Thoracic aorta (tissue), 2 donors: ENCODE measurements around the gene TPM2. TPM values are rescaled to one million over a fixed set of nuclear protein-coding genes. Genes with fewer than 3 reads are reported as not detected.

Experiments used
- ATAC-seq: fragments of 150-250 bp; one replicate; pipeline ENCODE4 v1.8.0; 2017; ENCODE audit warnings: low read depth; ENCODE audit not compliant: insufficient number of reproducible peaks, low FRiP score
- DNase-seq: peaks from one replicate; pipeline ENCODE4 v3.0.0-alpha.2; 2020; ENCODE audit warnings: low spot score
- H3K27ac ChIP-seq, 2 donors: fragments of 200-600 bp; sonication (generic); 1 replicate in 1 of 2; 2 replicates in 1 of 2; pipeline ENCODE4 v1.5.1; 2016; ENCODE audit warnings: mild to moderate bottlenecking in 2 of 2, moderate library complexity in 2 of 2
- H3K27me3 ChIP-seq: fragments of 200-600 bp; sonication (generic); replicated peaks from 2 replicates; pipeline ENCODE4 v1.6.0; 2016; ENCODE audit warnings: mild to moderate bottlenecking; ENCODE audit not compliant: insufficient read depth
- H3K36me3 ChIP-seq: fragments of 200-600 bp; sonication (generic); one replicate; pipeline ENCODE4 v1.5.1; 2016
- H3K4me1 ChIP-seq, 2 donors: fragments of 200-600 bp; sonication (generic); 1 replicate in 1 of 2; 2 replicates in 1 of 2; pipeline versions ENCODE4 v1.5.1 to v1.6.0; 2016; ENCODE audit warnings: low read depth in 2 of 2, mild to moderate bottlenecking in 1 of 2; ENCODE audit not compliant: control insufficient read depth in 1 of 2
- H3K4me3 ChIP-seq: fragments of 200-600 bp; sonication (generic); 2 replicates; pipeline ENCODE4 v1.5.1; 2016; ENCODE audit warnings: mild to moderate bottlenecking
- H3K9me3 ChIP-seq: fragments of 200-600 bp; sonication (generic); 2 replicates; pipeline ENCODE4 v1.5.1; 2016
- total RNA-seq, 2 donors: library from RNA; depleted of rRNA; stranded (reverse); fragments of >200 nt; gene quantifications; one replicate each; pipeline versions ENCODE4 v1.1.0 to v1.2.3, GENCODE V29; 2016
- TF ChIP-seq, protein P1 (sequence below): fragments of 200-600 bp; sonication (generic); IDR thresholded peaks from one replicate; pipeline ENCODE4 v1.5.1; 2019; ENCODE audit warnings: antibody characterized with exemption

TPM2 gene
- total RNA-seq, 2 donors from 2014 or later: 4,158 to 5,700 TPM

DNA sequence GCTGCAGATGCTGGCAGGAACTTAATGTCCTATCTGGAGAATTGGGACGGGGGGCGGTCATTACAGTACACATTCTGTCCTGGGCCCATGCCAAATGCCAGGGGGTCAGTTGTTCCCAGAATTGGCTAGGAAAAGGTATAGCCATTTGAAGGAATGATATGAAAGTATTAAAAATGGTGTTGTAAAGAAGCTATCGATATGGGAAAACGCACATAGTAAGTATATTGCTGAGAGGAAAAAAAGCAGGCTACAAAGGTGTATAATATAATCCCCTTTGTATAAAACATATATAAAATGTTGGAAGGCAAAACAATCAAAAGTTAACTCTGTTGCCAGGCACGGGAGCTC is 24.3 kb downstream of the TPM2 start:
- ATAC-seq: no peak
- Histone ChIP-seq H3K4me3 (peak overlapping the region; percentile 73), H3K36me3 (peaks cover 4% of the 10 kb centered on the region), H3K4me1 (peaks cover 26 to 43% of the 10 kb centered on the region in 2 donors), H3K27me3 (no peaks in the 10 kb centered on the region), H3K9me3 (no peaks in the 10 kb centered on the region), H3K27ac (peak overlapping the region in 1 of 2 donors; percentile 99)
- no peak for DNase-seq
- TF ChIP-seq, protein P1, sequence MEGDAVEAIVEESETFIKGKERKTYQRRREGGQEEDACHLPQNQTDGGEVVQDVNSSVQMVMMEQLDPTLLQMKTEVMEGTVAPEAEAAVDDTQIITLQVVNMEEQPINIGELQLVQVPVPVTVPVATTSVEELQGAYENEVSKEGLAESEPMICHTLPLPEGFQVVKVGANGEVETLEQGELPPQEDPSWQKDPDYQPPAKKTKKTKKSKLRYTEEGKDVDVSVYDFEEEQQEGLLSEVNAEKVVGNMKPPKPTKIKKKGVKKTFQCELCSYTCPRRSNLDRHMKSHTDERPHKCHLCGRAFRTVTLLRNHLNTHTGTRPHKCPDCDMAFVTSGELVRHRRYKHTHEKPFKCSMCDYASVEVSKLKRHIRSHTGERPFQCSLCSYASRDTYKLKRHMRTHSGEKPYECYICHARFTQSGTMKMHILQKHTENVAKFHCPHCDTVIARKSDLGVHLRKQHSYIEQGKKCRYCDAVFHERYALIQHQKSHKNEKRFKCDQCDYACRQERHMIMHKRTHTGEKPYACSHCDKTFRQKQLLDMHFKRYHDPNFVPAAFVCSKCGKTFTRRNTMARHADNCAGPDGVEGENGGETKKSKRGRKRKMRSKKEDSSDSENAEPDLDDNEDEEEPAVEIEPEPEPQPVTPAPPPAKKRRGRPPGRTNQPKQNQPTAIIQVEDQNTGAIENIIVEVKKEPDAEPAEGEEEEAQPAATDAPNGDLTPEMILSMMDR: no peak

DNA sequence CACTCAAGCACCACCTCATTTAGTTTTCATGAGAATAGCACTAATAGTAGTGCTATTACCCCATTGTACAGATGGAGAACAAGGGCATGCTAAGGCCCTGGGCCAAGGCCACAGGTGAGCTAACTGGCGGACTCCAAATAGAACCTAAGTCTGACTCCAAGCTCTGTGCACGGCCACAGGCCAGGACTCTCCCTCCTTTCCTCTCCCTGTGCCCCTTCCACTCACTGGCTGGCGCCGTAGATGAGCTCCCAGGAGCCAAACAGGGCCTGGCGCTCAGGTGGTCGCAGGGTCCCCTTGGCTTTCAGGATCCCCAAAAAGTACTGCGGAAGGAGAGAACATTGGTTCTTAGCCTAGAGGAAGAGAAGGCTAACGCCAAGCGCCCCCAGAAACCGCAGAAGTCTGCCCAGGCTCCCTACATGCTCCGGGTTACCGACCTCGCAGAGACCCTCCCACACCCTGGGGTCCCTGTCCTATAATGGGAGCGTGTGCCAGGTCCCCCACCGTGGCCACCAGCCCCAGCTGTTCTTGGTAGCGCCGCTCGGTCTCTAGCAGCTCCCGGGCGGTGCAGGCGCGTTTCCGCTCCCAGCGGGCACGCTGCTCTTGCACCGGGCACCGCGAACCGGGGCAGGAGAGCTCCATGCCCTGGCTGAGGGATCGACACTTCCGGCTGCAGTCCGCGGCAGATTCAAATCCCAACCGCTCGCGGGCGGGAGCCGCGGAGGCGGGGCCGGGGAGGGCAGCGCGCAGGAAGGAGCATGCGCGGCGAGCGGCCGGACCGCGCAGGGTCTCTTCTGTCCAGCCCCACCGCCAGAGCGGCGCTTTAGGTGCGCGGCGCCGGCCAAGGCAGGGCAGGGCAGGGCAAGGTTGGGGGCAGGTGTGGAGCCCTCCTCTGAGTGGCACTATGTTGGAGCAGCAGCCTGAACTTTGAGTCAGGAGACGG is 24.9 kb downstream of the TPM2 start, which contains the start of gene ARHGEF39:
ARHGEF39 (minus strand) TSS at position 665 of the 940 bp plus-strand sequence; CDS start at position 639, 26 bp downstream.
- ATAC-seq: peak; percentile 29

DNA sequence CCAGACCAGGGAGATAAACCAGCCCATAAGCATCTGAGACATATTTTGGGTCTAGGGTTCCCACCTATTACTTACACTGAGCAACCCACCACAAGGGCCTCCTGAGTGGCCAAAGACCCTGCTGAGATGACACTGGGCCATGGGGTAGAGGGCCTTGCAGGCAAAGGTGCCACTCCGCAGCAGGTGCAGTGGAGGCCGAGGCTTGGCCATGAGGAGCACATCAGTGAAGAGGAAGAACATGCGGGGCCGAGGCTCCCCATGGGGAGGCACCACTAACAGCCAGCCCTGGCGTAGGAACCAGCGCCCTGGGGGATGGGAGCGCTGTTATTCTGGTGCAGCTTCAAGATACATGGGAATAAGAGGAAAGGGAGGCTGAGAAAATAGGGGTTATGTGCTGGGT is 27.3 kb downstream of the TPM2 start:
- Histone ChIP-seq H3K27me3 (no peaks in the 10 kb centered on the region), H3K27ac (peak overlapping the region; percentile 99), H3K9me3 (no peaks in the 10 kb centered on the region), H3K36me3 (peaks cover 10% of the 10 kb centered on the region), H3K4me3 (no peak overlapping the region), H3K4me1 (peaks cover 34 to 53% of the 10 kb centered on the region in 2 donors)
- no peak for DNase-seq
- no peak for ATAC-seq
- TF ChIP-seq, protein P1: no peak

More for the DNA sequence above, 24.9 kb downstream of the TPM2 start, which contains the start of gene ARHGEF39:
- no peaks in the 10 kb centered on the region for H3K9me3 ChIP-seq
- peak within 1 kb of the TSS; percentile 73 for H3K4me3 ChIP-seq
- DNase-seq: no peak
- peaks cover 32 to 49% of the 10 kb centered on the region in 2 donors for H3K4me1 ChIP-seq
- H3K27ac ChIP-seq: peak within 1 kb of the TSS; percentile 99
- TF ChIP-seq, protein P1: no peak
- peaks cover 10% of the 10 kb centered on the region for H3K36me3 ChIP-seq
- no peaks in the 10 kb centered on the region for H3K27me3 ChIP-seq

DNA sequence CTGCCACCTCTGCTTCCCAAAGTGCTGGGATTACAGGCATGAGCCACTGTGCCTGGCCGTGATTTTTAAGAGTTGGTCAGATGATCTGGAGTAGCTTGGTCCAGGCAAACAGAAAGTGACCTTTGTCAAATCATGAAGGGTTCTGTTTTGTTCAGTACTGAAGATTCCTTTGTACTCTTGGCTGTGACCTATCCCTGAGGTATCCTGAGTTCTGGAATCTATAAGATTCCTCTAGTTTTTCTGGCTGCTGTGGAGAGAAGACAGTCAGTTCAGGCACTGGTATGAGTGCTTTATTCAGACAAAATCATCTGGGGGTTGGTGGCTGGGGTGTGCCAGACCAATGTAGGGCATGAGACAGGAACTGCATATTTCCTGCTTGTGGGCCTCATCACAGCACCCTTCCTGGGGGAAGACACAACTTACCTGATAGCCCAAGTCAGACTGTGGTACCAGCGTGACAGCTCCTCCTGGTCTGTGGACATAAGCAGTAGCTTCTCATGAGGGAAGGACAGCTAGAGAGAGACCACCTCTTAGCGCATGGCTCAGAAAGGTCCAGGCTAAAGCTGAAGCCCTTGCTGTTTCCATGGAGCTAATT is 27.9 kb downstream of the TPM2 start:
- H3K4me3 ChIP-seq: no peak overlapping the region
- ATAC-seq: no peak

More for the DNA sequence above, 27.9 kb downstream of the TPM2 start:
- TF ChIP-seq, protein P1: no peak
- Histone ChIP-seq H3K4me1 (peaks cover 34 to 58% of the 10 kb centered on the region in 2 donors), H3K27ac (peak overlapping the region; percentile 99), H3K27me3 (no peaks in the 10 kb centered on the region), H3K36me3 (peaks cover 10% of the 10 kb centered on the region), H3K9me3 (no peaks in the 10 kb centered on the region)
- DNase-seq: no peak
